Lower lobe of right lung (tissue), 2 donors: Measurements from ENCODE around the gene RNASEL. TPM values are rescaled to one million over a fixed set of nuclear protein-coding genes. Genes with fewer than 3 reads are reported as not detected.

Experiments
- ATAC-seq, 2 donors: fragments of 200-7000 bp; cut with Tn5 transposase; one replicate each; pipeline ENCODE4 v1.9.1; 2020 to 2022; ENCODE audit warnings: mild to moderate bottlenecking in 2 of 2, moderate library complexity in 2 of 2
- DNase-seq: peaks from one replicate; pipeline ENCODE4 v3.0.0-alpha.2; 2020
- H3K27ac ChIP-seq: fragments of 200-600 bp; one replicate; pipeline ENCODE4 v1.8.0; 2022
- H3K27me3 ChIP-seq: fragments of 200-600 bp; one replicate; pipeline ENCODE4 v1.8.0; 2022; ENCODE audit warnings: low read depth
- H3K36me3 ChIP-seq: fragments of 200-600 bp; one replicate; pipeline ENCODE4 v1.8.0; 2022; ENCODE audit warnings: mild to moderate bottlenecking
- H3K4me1 ChIP-seq: fragments of 200-600 bp; one replicate; pipeline ENCODE4 v1.8.0; 2022
- H3K4me3 ChIP-seq: fragments of 200-600 bp; one replicate; pipeline ENCODE4 v1.8.0; 2022; ENCODE audit warnings: mild to moderate bottlenecking
- H3K9me3 ChIP-seq: fragments of 200-600 bp; one replicate; pipeline ENCODE4 v1.8.0; 2022
- intact Hi-C: fragments of 100-400 bp; cut with DNase I; formaldehyde crosslinking; loops from one replicate; pipeline ENCODE4 v1.11.0; 2022
- total RNA-seq: library from RNA; stranded (reverse); fragmentation: NEBNext Ultra II Directional; extraction: Animal tissue kit (Norgen Biotek cat#: 25700); gene quantifications from one replicate; pipeline ENCODE4 v1.2.1, GENCODE V29; 2021
- TF ChIP-seq, protein P1 (sequence below): fragments of 200-600 bp; IDR thresholded peaks from one replicate; pipeline ENCODE4 v1.8.0; 2022; ENCODE audit warnings: antibody characterized with exemption, mild to moderate bottlenecking
- donor health status: DM: no; HTN: yes; CAD: no; lungs with severe emphysema.

RNASEL gene
- total RNA-seq, 1 donor from 2014 or later: 16.5 TPM

GRCh38 chr1:182598296-182598695, 9.2 kb upstream of the RNASEL start:
- intact Hi-C loops: no loop called here
- Histone ChIP-seq H3K36me3 (peaks cover 31% of the 10 kb centered on the region), H3K27ac (no peak overlapping the region)

DNA sequence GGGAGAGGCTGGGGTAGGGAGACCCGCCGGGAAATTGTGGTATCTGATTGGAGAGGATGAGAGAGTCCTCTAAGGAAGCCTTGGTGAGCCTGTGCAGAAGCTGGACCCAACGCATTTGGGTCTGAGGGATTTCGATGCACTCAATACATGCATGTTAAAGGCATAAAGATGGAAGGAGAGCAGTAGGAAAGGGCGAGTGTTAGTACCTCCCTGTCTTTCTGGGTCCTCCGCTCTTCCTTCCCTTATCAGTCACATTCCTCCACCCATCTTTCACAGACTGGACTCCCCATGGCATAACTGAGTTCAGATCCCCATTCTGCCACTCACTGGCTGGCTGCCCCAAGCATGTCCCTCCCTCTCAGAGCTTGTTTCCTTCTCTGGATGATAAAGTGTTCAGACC, 7.9 kb upstream of the RNASEL start:
- intact Hi-C loops: no loop called here
- DNase-seq: no peak
- Histone ChIP-seq H3K27ac (no peak overlapping the region), H3K36me3 (peaks cover 31% of the 10 kb centered on the region), H3K27me3 (no peaks in the 10 kb centered on the region), H3K9me3 (no peaks in the 10 kb centered on the region), H3K4me3 (no peak overlapping the region), H3K4me1 (peaks cover 35% of the 10 kb centered on the region)
- no peak for ATAC-seq
- TF ChIP-seq, protein P1, sequence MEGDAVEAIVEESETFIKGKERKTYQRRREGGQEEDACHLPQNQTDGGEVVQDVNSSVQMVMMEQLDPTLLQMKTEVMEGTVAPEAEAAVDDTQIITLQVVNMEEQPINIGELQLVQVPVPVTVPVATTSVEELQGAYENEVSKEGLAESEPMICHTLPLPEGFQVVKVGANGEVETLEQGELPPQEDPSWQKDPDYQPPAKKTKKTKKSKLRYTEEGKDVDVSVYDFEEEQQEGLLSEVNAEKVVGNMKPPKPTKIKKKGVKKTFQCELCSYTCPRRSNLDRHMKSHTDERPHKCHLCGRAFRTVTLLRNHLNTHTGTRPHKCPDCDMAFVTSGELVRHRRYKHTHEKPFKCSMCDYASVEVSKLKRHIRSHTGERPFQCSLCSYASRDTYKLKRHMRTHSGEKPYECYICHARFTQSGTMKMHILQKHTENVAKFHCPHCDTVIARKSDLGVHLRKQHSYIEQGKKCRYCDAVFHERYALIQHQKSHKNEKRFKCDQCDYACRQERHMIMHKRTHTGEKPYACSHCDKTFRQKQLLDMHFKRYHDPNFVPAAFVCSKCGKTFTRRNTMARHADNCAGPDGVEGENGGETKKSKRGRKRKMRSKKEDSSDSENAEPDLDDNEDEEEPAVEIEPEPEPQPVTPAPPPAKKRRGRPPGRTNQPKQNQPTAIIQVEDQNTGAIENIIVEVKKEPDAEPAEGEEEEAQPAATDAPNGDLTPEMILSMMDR: no peak

More at GRCh38 chr1:182598296-182598695, 9.2 kb upstream of the RNASEL start:
- H3K27me3 ChIP-seq: no peaks in the 10 kb centered on the region
- no peak overlapping the region for H3K4me3 ChIP-seq
- TF ChIP-seq, protein P1: no peak
- ATAC-seq (no peak), DNase-seq (no peak)
- H3K9me3 ChIP-seq: no peaks in the 10 kb centered on the region
- H3K4me1 ChIP-seq: peaks cover 37% of the 10 kb centered on the region

DNA sequence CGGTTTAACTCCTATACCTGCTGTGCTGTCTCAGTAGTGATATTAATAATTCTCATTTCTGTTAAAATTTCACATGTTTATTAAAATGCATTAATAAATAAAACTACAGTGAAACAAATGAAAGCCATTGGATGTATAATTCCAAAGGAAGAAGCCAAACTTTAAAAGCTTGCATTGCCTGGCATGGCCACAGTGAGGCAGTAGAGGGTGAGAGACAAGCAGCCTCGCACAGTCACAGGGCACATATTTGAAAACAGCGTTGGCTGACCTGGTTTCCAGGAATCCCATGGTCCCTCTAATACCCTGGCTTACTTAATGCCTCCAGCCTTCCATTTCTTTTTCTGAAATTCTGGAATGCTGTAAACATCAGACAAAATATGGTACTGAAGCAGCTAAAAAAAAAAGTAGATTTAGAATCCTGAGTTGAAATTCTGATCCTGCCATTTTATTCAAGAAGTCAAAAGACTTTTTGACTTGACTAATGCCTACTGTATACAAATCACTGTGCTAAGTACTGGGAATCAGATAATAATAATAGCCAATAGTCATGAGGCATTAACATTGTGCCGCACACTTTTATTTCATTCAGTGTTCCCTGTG, 6.7 kb upstream of the RNASEL start:
- no peaks in the 10 kb centered on the region for H3K9me3 ChIP-seq
- H3K4me3 ChIP-seq: no peak overlapping the region
- ATAC-seq (peak; percentile 79), DNase-seq (peak; percentile 71)
- intact Hi-C loops: no loop called here
- TF ChIP-seq, protein P1: peak; percentile 88
- H3K27ac ChIP-seq: no peak overlapping the region
- peaks cover 23% of the 10 kb centered on the region for H3K36me3 ChIP-seq
- H3K4me1 ChIP-seq: peaks cover 23% of the 10 kb centered on the region
- H3K27me3 ChIP-seq: no peaks in the 10 kb centered on the region

GRCh38 chr1:182589931-182590330, 875 bp upstream of the RNASEL start:
- H3K27me3 ChIP-seq: no peaks in the 10 kb centered on the region
- intact Hi-C loops: no loop called here

DNA sequence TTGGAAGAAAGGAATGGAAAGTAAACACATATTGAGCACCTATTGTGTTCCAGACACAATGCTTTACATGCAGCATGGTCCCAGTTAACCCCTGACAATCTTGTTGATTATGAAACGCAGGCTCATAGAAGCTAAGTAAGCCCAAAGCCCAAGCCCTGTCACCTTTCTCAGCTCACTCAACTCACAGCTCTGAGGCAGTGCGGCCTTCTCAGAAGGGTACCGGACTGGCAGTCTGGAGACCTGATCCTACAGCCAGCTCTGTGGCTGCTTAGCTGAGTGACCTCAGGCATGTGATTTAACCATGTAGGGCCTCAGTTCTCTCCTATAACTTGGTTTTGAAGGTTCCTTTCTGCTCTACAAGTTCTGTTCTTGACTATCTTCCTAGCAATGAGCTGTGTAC, 464 bp upstream of the RNASEL start:
- no peaks in the 10 kb centered on the region for H3K36me3 ChIP-seq
- H3K4me3 ChIP-seq: peak overlapping the region; percentile 84
- TF ChIP-seq, protein P1: no peak
- peak overlapping the region; percentile 99 for H3K27ac ChIP-seq
- no peaks in the 10 kb centered on the region for H3K9me3 ChIP-seq
- H3K4me1 ChIP-seq: peaks cover 26% of the 10 kb centered on the region
- intact Hi-C loops: no loop called here
- ATAC-seq (no peak), DNase-seq (no peak)
- no peaks in the 10 kb centered on the region for H3K27me3 ChIP-seq

More at GRCh38 chr1:182589931-182590330, 875 bp upstream of the RNASEL start:
- H3K4me3 ChIP-seq: no peak overlapping the region
- TF ChIP-seq, protein P1: no peak
- DNase-seq (no peak), ATAC-seq (no peak)
- no peaks in the 10 kb centered on the region for H3K36me3 ChIP-seq
- H3K9me3 ChIP-seq: no peaks in the 10 kb centered on the region
- H3K4me1 ChIP-seq: peaks cover 22% of the 10 kb centered on the region
- peak overlapping the region; percentile 99 for H3K27ac ChIP-seq
